Left kidney (tissue), 2 donors: ENCODE measurements around the gene ANKRD63. TPM values are rescaled to one million over a fixed set of nuclear protein-coding genes. Genes with fewer than 3 reads are reported as not detected.

Experiments used
- DNase-seq: peaks from one replicate; pipeline ENCODE4 v3.0.0-alpha.2; 2013
- polyA plus RNA-seq: library from polyadenylated mRNA; unstranded; fragments of 120-200 nt; gene quantifications from one replicate; pipeline ENCODE4 v1.2.1, GENCODE V29; 2013; ENCODE audit not compliant: insufficient read length

The ANKRD63 gene
- polyA plus RNA-seq, 1 donor, result 0.17 TPM

DNA sequence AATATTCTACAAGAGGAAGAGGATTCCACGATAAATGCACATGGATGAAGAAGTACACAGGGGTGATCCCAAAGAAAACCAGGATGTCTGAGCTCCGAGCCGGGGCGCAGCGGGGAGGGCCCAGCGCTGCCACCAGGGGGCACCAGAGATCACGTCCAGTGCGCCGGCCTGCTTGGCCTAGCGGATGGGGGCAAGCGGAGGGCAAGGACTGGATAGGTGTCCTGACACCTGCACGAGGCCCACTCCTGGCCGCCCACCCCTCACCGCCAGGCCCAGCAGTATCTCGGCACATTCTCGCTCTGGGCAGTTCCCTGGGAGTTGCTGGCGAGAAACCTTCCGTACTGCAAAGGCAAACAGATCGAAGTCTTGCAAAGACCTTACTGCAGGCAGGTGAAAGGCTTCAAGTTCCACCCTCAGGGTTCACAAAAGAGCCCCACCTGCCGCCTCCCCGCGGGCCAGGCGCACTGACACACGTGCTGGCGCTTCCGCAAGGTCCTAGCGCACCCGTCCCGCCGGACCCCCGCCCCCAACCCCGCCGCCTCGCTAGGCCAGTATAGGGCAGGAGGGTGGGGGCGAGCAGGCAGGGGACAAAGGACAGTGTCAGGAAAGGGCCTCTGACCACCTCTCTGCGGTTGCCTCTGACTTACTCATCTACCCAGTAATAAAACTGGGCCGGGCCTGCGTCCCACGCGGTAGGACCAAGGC lies 3.3 kb downstream of the ANKRD63 start:
- DNase-seq, result peak; percentile 62

DNA sequence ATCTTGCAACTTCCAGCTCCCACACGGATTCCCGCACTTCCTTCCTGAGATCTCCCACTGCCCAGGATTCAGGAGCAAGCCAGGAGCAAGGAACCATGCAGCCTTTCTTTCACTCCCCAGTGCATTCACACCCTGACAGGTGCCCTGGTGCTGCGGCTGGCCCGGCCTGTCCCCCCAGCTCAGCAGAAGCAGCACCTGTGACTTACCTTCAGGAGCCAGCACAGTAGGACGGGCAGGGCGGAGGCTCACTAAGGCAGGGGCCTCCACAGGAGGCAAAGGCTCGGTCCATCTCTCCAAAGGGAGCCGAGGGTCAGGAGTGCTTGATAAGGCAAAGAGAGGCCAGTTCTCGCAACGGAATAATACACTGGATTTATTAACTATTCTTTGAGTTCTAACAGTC lies 4.8 kb downstream of the ANKRD63 start:
- DNase-seq, result no peak

DNA sequence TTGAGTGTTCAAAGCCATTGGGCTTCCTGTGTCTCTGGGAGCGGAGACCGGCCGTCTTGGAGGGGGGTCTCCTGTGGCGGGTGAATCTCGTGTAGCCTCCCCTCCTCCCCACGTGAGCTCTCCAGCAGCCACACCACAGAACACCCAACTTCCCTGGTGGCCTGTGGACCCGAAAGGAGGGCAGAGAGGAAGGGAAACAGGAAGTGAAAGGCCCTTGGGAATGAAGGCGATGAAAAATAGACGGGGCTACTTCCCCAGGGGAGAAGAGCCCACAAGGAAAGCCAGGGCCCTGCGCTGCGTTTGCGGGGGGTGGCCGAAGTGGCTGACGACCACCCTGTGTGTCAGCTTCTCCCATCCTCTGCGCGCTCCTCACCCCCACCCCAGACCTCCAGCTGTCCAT lies 5.4 kb downstream of the ANKRD63 start:
- DNase-seq, result no peak

DNA sequence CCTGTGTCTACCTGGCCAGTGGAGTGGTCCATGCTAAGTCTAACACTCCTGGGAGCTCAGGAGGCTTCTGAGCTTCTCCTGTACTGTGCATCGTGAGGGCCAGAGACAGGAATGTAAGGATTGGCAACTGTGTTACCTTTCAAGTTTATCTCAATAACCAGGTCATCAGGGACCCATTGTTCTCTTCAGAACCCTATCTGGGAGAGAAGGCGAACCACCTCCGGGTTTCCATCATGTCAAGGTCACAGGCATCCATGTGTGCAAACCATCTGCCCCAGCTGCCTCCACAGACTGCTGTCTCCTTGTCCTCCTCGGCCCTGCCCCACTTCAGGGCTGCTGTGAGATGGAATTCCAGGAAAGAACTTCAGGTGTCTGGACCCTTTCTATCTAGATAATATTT lies 5.9 kb downstream of the ANKRD63 start:
- DNase-seq, result no peak

DNA sequence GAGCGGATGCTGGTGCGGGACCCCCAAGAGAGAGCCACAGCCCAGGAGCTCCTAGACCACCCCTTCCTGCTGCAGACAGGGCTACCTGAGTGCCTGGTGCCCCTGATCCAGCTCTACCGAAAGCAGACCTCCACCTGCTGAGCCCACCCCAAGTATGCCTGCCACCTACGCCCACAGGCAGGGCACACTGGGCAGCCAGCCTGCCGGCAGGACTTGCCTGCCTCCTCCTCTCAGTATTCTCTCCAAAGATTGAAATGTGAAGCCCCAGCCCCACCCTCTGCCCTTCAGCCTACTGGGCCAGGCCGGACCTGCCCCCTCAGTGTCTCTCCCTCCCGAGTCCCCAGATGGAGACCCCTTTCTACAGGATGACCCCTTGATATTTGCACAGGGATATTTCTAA lies 6.9 kb downstream of the ANKRD63 start:
- DNase-seq, result no peak

DNA sequence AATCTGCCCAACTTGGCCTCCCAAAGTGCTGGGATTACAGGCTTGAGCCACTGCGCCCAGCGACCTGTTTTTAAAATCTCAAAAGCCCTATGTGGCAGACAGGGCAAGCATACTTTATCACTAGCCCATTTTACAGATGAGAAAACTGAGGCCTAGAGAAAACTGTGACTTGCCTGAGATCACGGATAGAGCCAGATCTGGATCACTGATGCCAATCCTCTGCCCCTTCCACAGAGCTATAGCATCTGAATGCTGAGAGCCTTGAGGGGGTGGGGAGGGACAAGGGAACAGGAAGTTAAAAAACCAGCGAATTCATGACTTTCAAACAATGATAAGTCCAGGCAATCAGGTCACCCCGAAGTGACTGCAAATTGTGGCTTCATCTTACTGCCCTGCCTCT lies 7.3 kb downstream of the ANKRD63 start:
- no peak for DNase-seq

DNA sequence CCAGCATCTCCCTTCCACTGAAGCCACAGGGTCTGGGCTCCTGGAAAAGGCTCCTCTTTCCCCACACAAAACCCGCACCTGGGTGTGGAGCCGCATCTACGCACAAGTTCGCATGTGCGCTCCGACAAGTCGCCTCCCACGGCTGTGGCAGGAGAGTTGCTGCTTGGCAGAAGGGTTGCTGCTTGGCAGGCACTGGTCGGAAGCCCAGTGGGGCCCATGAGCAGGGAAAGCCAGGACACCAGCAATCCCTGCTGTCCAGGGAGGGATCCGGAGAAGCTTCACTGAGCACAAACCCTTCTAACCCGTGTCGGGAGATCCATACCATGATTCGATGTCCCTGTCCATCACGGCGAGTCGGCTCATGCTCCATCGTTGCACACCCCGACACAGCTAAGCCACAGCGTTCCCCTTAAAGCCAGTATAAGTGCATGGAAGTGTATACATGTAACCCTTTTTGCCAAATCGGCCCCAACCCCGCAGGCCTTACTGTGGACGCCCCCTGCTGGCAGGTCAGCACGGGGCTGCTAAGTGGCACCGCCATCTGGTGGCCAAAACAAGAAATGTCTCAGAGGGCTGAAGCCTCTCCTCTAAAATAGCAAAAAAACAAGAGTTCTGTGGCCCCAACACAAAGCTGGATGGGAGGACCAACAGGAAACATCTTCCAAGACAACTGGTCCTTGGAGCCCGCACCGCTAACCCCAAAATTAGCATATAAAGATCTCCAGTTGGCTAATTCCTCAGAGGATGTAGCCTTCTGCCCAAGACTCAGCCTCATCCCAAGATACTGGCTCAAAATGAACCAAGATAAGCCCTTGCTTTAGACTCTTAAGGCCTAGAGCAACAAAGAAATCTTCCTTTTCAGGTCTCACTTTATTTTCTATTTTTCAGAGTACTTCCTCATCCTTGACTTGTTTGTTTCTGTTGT lies 8.3 kb downstream of the ANKRD63 start:
- no peak for DNase-seq

DNA sequence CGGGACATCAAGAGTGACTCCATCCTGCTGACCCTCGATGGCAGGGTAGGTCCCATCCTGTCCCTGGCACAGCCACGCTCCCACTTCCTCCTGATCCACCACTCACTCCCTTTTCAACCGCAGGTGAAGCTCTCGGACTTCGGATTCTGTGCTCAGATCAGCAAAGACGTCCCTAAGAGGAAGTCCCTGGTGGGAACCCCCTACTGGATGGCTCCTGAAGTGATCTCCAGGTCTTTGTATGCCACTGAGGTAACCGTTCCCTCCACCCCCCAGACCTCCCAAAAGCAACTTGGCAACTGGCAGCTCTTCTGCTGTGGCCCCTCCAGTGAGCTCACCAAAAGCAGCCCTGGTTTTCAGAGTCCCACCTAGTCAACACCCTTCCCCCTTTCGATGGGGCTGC lies 9.4 kb downstream of the ANKRD63 start:
- no peak for DNase-seq

DNA sequence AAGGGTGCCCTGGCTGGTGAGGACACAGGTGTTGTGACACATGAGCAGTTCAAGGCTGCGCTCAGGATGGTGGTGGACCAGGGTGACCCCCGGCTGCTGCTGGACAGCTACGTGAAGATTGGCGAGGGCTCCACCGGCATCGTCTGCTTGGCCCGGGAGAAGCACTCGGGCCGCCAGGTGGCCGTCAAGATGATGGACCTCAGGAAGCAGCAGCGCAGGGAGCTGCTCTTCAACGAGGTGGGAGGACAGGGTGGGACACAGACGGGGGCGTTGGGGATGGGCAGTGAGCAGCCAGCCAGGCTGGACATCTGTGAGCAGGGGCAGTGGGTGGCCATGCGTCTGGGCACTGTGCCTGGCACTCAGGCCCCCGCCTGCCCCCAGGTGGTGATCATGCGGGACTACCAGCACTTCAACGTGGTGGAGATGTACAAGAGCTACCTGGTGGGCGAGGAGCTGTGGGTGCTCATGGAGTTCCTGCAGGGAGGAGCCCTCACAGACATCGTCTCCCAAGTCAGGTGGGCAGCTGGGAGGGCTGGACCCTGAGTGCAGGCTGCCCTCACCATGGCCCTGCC lies 10.3 kb downstream of the ANKRD63 start:
- no peak for DNase-seq

DNA sequence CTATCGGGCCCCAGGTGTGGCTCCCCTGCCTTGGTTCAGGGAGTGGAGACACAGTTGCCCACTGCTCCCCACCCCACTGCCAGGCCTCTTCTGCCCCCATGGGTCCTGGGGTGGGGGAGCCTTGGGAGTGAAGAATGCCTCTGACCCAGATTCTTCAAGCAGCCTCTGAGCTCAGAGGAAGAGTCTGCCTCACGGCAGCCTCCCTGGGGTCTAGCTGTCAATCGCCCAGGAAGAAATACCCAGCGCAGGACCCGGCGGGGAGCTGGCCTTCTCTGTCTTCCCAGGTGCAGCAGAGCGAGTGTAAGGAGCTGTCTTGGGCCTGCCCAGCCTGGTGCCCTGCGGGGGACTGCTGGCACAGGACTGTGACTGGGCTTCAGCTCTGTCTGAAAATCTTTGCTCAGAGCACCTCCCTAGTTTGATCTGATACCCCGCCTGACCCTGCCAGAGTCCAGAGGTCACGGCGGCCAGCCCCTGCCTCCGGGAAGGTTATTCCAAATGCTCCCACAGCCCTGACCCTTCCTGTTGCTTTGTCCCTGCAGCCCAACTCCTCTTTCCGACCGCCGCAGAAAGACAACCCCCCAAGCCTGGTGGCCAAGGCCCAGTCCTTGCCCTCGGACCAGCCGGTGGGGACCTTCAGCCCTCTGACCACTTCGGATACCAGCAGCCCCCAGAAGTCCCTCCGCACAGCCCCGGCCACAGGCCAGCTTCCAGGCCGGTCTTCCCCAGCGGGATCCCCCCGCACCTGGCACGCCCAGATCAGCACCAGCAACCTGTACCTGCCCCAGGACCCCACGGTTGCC lies 11.0 kb downstream of the ANKRD63 start:
- no peak for DNase-seq

DNA sequence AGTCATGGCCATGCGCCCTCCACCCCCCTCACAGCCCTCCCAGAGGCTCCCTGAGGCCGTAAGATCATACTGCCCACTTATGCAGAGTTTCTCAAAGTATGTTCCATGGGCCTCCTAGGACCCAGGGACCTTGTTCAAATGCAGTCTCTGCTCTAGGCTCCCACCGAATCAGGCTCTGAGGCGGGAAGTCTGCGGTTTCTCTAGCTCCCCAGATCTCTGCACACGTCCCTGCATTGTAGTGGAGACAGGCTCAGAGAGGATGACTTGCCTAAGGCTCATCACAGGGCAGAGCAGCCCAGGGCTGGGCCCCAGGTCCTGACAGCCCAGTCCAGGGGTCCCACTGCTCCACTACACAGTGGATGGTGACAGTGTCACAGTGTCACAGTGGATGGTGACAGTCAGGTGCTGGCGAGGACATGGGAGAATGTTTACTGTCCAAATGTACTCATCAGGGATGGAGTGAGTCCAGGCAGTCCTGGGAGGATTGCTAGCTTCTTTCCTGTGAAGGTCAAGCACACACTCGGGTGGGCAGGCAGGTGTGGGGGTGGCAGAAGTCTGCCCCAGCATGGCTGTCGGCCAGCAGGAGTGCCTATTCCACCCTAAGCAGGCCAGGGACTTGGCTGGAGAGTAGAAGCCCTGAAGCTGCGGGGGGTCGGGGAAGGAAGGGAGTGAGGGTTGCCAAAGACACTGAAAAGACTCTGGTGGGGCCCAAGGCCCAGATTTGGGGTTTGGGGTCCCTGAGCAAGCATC lies 12.4 kb downstream of the ANKRD63 start:
- DNase-seq, result no peak

DNA sequence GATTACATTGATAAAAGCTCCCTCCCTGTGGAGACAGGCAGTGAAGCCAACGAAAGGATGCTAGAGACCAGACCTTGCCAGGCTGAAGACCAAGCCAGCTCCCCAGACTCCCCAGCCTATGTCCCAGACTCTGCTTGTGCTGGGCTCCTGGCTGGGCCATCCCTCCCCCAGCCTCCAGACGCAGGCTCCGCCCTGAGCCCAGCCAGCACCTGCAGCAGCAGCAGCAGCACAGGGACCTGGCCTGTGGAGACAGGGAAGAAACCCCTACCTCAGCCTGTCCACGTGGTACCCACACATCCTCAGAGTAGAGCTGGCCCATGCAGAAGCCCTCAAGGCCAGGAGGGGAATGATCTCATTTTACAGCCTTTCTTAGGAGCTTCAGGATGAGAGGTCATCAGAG lies 13.3 kb downstream of the ANKRD63 start:
- no peak for DNase-seq

DNA sequence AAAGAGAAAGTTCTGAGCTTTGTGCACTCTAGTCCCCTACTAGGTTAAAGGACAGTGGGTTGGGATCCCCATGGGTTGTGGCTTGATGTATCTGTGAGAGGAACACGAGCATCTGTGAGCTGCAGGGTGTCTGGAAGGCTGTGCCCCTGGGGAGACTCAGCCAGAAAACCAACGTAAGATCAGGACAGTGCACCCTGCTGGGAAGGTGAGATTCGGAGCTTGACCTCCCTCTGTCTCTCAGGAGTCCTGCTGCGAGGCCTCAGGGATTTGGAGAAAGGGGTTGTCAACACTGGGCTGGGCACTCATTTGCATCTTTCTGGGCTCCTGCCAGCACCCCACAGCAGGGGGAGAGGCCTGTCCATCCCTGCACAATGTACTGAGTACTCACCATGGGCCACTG lies 15.2 kb downstream of the ANKRD63 start:
- no peak for DNase-seq

DNA sequence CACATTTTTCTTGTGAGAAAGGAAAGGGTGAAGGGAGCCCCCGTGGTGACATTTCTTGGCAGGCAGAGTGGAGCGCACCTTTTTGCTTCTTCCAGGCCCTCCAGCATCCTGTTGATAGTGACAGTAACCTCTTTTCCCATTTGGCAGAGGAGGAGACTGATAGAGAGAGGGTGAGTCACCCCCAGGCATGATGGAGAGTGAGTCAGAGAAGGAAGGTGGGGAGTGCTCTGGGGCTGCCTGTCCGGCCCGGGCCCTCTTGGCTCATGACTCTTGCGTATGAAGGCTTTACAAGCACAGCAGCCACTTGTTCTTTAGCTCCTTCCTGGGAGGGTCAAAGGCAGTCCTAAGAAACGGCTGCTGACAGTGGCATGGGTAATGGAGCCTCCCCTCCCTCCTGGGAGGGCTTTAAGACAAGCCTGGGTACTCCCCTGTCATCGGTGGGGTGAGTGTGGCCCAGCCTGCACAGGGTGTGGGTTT lies 16.0 kb downstream of the ANKRD63 start:
- no peak for DNase-seq

DNA sequence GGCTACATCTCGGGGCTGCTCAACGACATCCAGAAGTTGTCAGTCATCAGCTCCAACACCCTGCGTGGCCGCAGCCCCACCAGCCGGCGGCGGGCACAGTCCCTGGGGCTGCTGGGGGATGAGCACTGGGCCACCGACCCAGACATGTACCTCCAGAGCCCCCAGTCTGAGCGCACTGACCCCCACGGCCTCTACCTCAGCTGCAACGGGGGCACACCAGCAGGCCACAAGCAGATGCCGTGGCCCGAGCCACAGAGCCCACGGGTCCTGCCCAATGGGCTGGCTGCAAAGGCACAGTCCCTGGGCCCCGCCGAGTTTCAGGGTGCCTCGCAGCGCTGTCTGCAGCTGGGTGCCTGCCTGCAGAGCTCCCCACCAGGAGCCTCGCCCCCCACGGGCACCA lies 17.0 kb downstream of the ANKRD63 start:
- no peak for DNase-seq

DNA sequence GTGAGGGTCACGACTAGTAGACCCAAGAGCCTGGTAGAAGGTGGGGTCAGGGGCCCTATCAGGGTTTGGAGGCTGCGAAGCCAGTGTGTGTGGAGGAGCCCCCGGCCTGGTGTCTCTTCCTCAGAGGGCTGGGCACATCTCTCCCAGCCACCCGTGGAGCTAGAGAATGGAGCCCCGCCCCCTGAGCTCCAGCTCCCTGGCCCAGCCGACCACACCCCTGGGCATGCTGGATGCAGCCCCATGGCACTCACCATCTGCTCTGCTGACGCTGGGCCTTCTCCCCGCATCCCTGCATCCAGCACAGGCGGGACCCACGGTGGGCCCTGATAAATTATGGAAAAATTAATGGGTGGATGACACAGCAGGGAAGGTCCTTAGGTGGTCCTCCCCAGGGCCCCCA lies 17.5 kb downstream of the ANKRD63 start:
- DNase-seq, result no peak

DNA sequence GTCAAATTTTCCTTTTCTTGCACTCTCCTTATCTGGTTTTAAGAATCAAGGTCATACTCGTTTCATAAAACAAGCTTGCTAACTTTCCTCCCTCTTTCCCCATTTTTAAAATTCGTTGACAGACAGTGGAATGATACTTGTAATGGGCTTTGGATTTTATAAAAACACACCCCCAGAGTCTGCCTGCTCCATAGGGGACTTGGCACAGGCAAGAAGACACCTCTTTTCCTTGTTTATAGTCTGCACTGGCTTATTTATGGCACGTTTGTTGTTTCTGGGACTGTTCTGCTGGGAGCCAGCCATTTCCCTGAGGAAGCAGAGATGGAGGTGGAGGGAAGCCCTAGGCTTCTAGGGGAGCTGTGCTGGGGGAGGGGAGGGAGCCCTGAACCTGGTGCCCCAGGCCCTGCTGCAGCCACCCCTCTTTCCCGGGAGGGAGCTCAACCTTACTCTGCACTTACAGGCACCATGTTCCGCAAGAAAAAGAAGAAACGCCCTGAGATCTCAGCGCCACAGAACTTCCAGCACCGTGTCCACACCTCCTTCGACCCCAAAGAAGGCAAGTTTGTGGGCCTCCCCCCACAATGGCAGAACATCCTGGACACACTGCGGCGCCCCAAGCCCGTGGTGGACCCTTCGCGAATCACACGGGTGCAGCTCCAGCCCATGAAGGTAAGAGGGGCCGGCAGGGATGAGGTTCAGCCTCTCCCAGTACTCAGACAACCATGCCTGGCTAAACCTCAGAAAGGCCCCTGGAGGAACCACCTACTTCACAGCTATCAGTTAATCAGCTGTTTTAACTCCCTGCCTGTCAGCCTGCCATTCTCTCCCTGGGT lies 18.3 kb downstream of the ANKRD63 start:
- DNase-seq, result no peak

DNA sequence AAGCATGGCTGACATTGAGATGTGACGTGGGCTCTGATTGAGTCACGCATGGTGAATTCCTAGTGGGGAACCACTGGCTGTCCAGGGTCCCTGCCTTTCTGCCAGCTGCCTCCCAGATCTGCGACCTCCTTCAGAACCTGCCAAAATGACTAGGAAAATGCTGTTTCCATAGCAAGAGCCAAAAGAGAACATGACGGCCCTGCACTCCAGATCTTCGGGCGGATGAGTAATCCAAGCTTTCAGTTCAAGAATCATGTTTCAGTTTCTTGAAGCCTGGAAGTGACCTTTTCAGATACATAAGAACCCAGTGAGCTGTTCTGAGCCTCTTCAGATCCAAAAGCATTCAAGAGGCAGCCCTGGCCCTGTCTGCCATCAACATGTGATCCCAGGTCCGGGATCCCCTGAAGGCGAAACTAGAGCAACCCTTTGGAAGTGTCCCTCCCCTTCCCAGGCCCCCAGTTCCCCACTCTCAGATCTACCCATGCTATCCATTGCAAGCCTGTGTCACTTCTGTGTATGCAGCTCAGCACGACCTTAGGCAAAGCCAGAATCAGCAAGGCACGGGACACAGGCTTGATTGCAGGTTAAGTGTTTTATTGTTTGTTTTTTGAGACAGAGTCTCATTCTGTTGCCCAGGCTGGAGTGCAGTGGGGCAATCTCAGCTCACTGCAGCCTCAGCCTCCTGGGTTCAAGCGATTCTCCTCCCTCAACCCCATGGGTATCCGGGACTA lies 19.7 kb downstream of the ANKRD63 start:
- no peak for DNase-seq

DNA sequence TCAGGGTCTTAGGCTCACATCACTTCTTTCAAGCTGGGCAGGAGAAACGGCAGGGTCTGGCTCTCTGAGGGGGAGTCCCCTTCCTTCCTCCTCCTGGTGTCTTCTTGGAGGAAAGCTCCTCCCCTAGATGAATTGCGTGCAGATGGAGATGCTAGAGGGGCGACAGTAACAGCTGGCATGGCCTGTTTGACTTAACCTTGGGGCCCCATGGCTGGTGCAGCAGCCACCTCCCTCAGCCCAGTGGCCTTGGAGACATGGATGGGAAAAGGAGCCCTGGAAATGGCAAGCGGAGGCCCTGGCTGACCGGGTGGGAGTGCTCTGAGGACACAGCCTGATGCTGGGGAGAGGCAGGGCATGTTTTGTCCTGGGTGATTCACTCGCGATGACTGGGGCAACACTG lies 23.8 kb downstream of the ANKRD63 start:
- no peak for DNase-seq

DNA sequence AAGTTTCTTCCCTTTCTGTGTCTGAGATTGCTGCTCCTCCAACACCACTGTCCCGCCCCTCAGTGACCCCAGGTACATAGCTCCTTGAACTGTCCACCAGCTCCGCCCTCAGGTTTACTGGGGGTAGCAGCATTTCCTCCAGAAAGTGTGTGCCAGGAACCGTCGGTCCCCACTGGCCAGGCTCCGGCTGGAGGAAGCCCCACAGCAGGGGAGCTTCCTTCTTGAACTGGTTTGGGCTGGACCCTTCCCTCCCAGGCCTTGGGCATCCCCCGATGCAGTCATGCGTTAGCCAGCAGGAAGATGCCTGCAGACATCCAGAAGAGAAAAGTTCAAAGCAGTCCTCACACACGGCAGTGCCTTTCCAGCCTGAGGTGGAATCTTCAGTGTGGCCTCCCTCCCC lies 24.3 kb downstream of the ANKRD63 start:
- no peak for DNase-seq
